ENCODE measurements around the gene CYP4F22.

The CYP4F22 gene

GRCh38 chr19:15538774-15539173, 30.4 kb downstream of the CYP4F22 start:
- DNase-seq = no peak

- DNase-seq = no peak
Observed at GRCh38 chr19:15539638-15540037, 31.3 kb downstream of the CYP4F22 start.

- DNase-seq = no peak
Observed at GRCh38 chr19:15540435-15540834, 32.1 kb downstream of the CYP4F22 start.

GRCh38 chr19:15544283-15544682, 36.0 kb downstream of the CYP4F22 start:
- no peak for DNase-seq

- DNase-seq = no peak
Observed at GRCh38 chr19:15544970-15545369, 36.6 kb downstream of the CYP4F22 start.

GRCh38 chr19:15548648-15549047, 40.3 kb downstream of the CYP4F22 start:
- no peak for DNase-seq

GRCh38 chr19:15549581-15549980, 41.3 kb downstream of the CYP4F22 start:
- DNase-seq = no peak

GRCh38 chr19:15550273-15550672, 41.9 kb downstream of the CYP4F22 start:
- DNase-seq = no peak

GRCh38 chr19:15550929-15551292, 42.6 kb downstream of the CYP4F22 start:
- DNase-seq = no peak

GRCh38 chr19:15551293-15552004, 43.1 kb downstream of the CYP4F22 start:
- DNase-seq = peak; percentile 70 to 85

- no peak for DNase-seq
Observed at GRCh38 chr19:15555021-15555420, 46.7 kb downstream of the CYP4F22 start.

- peak; percentile 91 to 95 for DNase-seq
Observed at GRCh38 chr19:15555759-15556633, 47.7 kb downstream of the CYP4F22 start.

GRCh38 chr19:15556634-15557181, 48.4 kb downstream of the CYP4F22 start:
- DNase-seq = no peak

GRCh38 chr19:15557223-15557622, 48.9 kb downstream of the CYP4F22 start:
- DNase-seq = no peak

GRCh38 chr19:15562145-15562544, 53.8 kb downstream of the CYP4F22 start:
- no peak for DNase-seq

- no peak for DNase-seq
Observed at GRCh38 chr19:15562861-15563260, 54.5 kb downstream of the CYP4F22 start.

- DNase-seq = no peak
Observed at GRCh38 chr19:15563325-15563794, 55.0 kb downstream of the CYP4F22 start.

GRCh38 chr19:15563931-15564330, 55.6 kb downstream of the CYP4F22 start:
- DNase-seq = no peak

GRCh38 chr19:15564534-15565168, 56.3 kb downstream of the CYP4F22 start:
- DNase-seq = no peak

GRCh38 chr19:15570420-15570819, 62.1 kb downstream of the CYP4F22 start:
- no peak for DNase-seq

- no peak for DNase-seq
Observed at GRCh38 chr19:15575406-15575805, 67.1 kb downstream of the CYP4F22 start.

- DNase-seq = no peak
Observed at GRCh38 chr19:15576526-15577156, 68.3 kb downstream of the CYP4F22 start.

Data from CD4-positive, alpha-beta T cell treated with Interferon alpha-2 for 1 hour (primary cell).